ENCODE results near the gene CDH13. TPM values are rescaled to one million over a fixed set of nuclear protein-coding genes. Genes with fewer than 3 reads are reported as not detected.

Gene CDH13
- total and polyA plus RNA-seq, 5 donors = 20.7 to 123 (median 93.6) TPM

GRCh38 chr16:82665025-82665424 lies 38.3 kb downstream of the CDH13 start:
- DNase-seq (no peak), ATAC-seq (no peak)
- no peaks in the 10 kb centered on the region for H3K9me3 ChIP-seq (ENCODE audit: control insufficient read depth, low read length)
- 84% methylated on average over 3 of the region's 3 CpGs for WGBS
- no peak overlapping the region for H3K27ac ChIP-seq (ENCODE audit: low read length)
- no peaks in the 10 kb centered on the region for H3K4me1 ChIP-seq (ENCODE audit: control insufficient read depth, insufficient read depth, low read length)
- no peaks in the 10 kb centered on the region for H3K27me3 ChIP-seq (ENCODE audit: control insufficient read depth, insufficient read depth)
- H3K4me3 ChIP-seq (ENCODE audit: low read length) = no peak overlapping the region
- intact Hi-C loops (cut with DNase I) = no loop called here

GRCh38 chr16:82667437-82667836 lies 40.7 kb downstream of the CDH13 start:
- Histone ChIP-seq H3K27me3 (ENCODE audit: control insufficient read depth, insufficient read depth) (no peaks in the 10 kb centered on the region), H3K9me3 (ENCODE audit: control insufficient read depth, low read length) (no peaks in the 10 kb centered on the region), H3K27ac (ENCODE audit: low read length) (no peak overlapping the region), H3K4me3 (ENCODE audit: low read length) (no peak overlapping the region), H3K4me1 (ENCODE audit: control insufficient read depth, insufficient read depth, low read length) (no peaks in the 10 kb centered on the region)
- no peak for DNase-seq
- peak; percentile 62 to 78 for ATAC-seq
- intact Hi-C loops (cut with DNase I) = no loop called here
- WGBS = 49% methylated on average over 12 of the region's 12 CpGs

- ATAC-seq (peak in 1 of 2 donors; percentile 16), DNase-seq (no peak)
- H3K9me3 ChIP-seq (ENCODE audit: control insufficient read depth, low read length) = no peaks in the 10 kb centered on the region
- no peaks in the 10 kb centered on the region for H3K27me3 ChIP-seq (ENCODE audit: control insufficient read depth, insufficient read depth)
- no peak overlapping the region for H3K27ac ChIP-seq (ENCODE audit: low read length)
- intact Hi-C loops (cut with DNase I) = no loop called here
- WGBS = 82% methylated on average over 3 of the region's 3 CpGs
- no peaks in the 10 kb centered on the region for H3K4me1 ChIP-seq (ENCODE audit: control insufficient read depth, insufficient read depth, low read length)
- H3K4me3 ChIP-seq (ENCODE audit: low read length) = no peak overlapping the region
These were observed 41.3 kb downstream of the CDH13 start for GRCh38 chr16:82668094-82668493.

GRCh38 chr16:82671741-82672140 lies 45.0 kb downstream of the CDH13 start:
- H3K27me3 ChIP-seq (ENCODE audit: control insufficient read depth, insufficient read depth) = no peaks in the 10 kb centered on the region
- H3K9me3 ChIP-seq (ENCODE audit: control insufficient read depth, low read length) = no peaks in the 10 kb centered on the region
- H3K4me3 ChIP-seq (ENCODE audit: low read length) = no peak overlapping the region
- DNase-seq (no peak), ATAC-seq (no peak)
- 93% methylated on average over 3 of the region's 3 CpGs for WGBS
- intact Hi-C loops (cut with DNase I) = no loop called here
- no peaks in the 10 kb centered on the region for H3K4me1 ChIP-seq (ENCODE audit: control insufficient read depth, insufficient read depth, low read length)
- no peak overlapping the region for H3K27ac ChIP-seq (ENCODE audit: low read length)

GRCh38 chr16:82672676-82673075 lies 45.9 kb downstream of the CDH13 start:
- Histone ChIP-seq H3K27me3 (ENCODE audit: control insufficient read depth, insufficient read depth) (no peaks in the 10 kb centered on the region), H3K9me3 (ENCODE audit: control insufficient read depth, low read length) (no peaks in the 10 kb centered on the region), H3K27ac (ENCODE audit: low read length) (no peak overlapping the region), H3K4me1 (ENCODE audit: control insufficient read depth, insufficient read depth, low read length) (no peaks in the 10 kb centered on the region), H3K4me3 (ENCODE audit: low read length) (no peak overlapping the region)
- ATAC-seq (no peak), DNase-seq (no peak)
- intact Hi-C loops (cut with DNase I) = no loop called here
- 98% methylated on average over 3 of the region's 3 CpGs for WGBS

- Histone ChIP-seq H3K9me3 (ENCODE audit: control insufficient read depth, low read length) (no peaks in the 10 kb centered on the region), H3K27me3 (ENCODE audit: control insufficient read depth, insufficient read depth) (no peaks in the 10 kb centered on the region), H3K4me3 (ENCODE audit: low read length) (no peak overlapping the region), H3K27ac (ENCODE audit: low read length) (no peak overlapping the region), H3K4me1 (ENCODE audit: control insufficient read depth, insufficient read depth, low read length) (no peaks in the 10 kb centered on the region)
- intact Hi-C loops (cut with DNase I) = no loop called here
- DNase-seq = no peak
- 74% methylated on average over 3 of the region's 3 CpGs for WGBS
- no peak for ATAC-seq
These were observed 48.5 kb downstream of the CDH13 start for GRCh38 chr16:82675300-82675699.

GRCh38 chr16:82681592-82681991 lies 54.8 kb downstream of the CDH13 start:
- WGBS = 89% methylated on average over 11 of the region's 11 CpGs
- no peaks in the 10 kb centered on the region for H3K27me3 ChIP-seq (ENCODE audit: control insufficient read depth, insufficient read depth)
- H3K27ac ChIP-seq (ENCODE audit: low read length) = no peak overlapping the region
- no peak overlapping the region for H3K4me3 ChIP-seq (ENCODE audit: low read length)
- no peak for ATAC-seq
- no peaks in the 10 kb centered on the region for H3K9me3 ChIP-seq (ENCODE audit: control insufficient read depth, low read length)
- intact Hi-C loops (cut with DNase I) = no loop called here
- H3K4me1 ChIP-seq (ENCODE audit: control insufficient read depth, insufficient read depth, low read length) = peaks cover 7% of the 10 kb centered on the region
- DNase-seq = no peak

- no peak overlapping the region for H3K4me3 ChIP-seq (ENCODE audit: low read length)
- H3K4me1 ChIP-seq (ENCODE audit: control insufficient read depth, insufficient read depth, low read length) = peaks cover 8% of the 10 kb centered on the region
- WGBS = 46% methylated on average over 4 of the region's 4 CpGs
- DNase-seq (no peak), ATAC-seq (peak; percentile 80 to 81)
- intact Hi-C loops (cut with DNase I) = no loop called here
- no peaks in the 10 kb centered on the region for H3K9me3 ChIP-seq (ENCODE audit: control insufficient read depth, low read length)
- H3K27me3 ChIP-seq (ENCODE audit: control insufficient read depth, insufficient read depth) = no peaks in the 10 kb centered on the region
- H3K27ac ChIP-seq (ENCODE audit: low read length) = no peak overlapping the region
These were observed 56.0 kb downstream of the CDH13 start for GRCh38 chr16:82682767-82683166.

GRCh38 chr16:82684256-82684655 lies 57.5 kb downstream of the CDH13 start:
- ATAC-seq = no peak
- intact Hi-C loops (cut with DNase I) = no loop called here
- no peaks in the 10 kb centered on the region for H3K27me3 ChIP-seq (ENCODE audit: control insufficient read depth, insufficient read depth)

GRCh38 chr16:82685526-82685925 lies 58.8 kb downstream of the CDH13 start:
- DNase-seq (no peak), ATAC-seq (no peak)
- H3K9me3 ChIP-seq (ENCODE audit: control insufficient read depth, low read length) = no peaks in the 10 kb centered on the region
- no peaks in the 10 kb centered on the region for H3K27me3 ChIP-seq (ENCODE audit: control insufficient read depth, insufficient read depth)
- 95% methylated on average over 4 of the region's 4 CpGs for WGBS
- intact Hi-C loops (cut with DNase I) = no loop called here
- peaks cover 8% of the 10 kb centered on the region for H3K4me1 ChIP-seq (ENCODE audit: control insufficient read depth, insufficient read depth, low read length)
- H3K27ac ChIP-seq (ENCODE audit: low read length) = no peak overlapping the region
- H3K4me3 ChIP-seq (ENCODE audit: low read length) = no peak overlapping the region

More at GRCh38 chr16:82684256-82684655, 57.5 kb downstream of the CDH13 start:
- Histone ChIP-seq H3K9me3 (ENCODE audit: control insufficient read depth, low read length) (no peaks in the 10 kb centered on the region), H3K27ac (ENCODE audit: low read length) (no peak overlapping the region), H3K4me1 (ENCODE audit: control insufficient read depth, insufficient read depth, low read length) (peaks cover 8% of the 10 kb centered on the region), H3K4me3 (ENCODE audit: low read length) (no peak overlapping the region)
- DNase-seq = no peak
- 91% methylated on average over 2 of the region's 2 CpGs for WGBS

GRCh38 chr16:82694239-82694874 lies 67.6 kb downstream of the CDH13 start:
- H3K4me1 ChIP-seq (ENCODE audit: control insufficient read depth, insufficient read depth, low read length) = peaks cover 9% of the 10 kb centered on the region
- H3K27me3 ChIP-seq (ENCODE audit: control insufficient read depth, insufficient read depth) = no peaks in the 10 kb centered on the region
- no peak overlapping the region for H3K27ac ChIP-seq (ENCODE audit: low read length)
- no peak overlapping the region for H3K4me3 ChIP-seq (ENCODE audit: low read length)
- no peaks in the 10 kb centered on the region for H3K9me3 ChIP-seq (ENCODE audit: control insufficient read depth, low read length)
- ATAC-seq (no peak), DNase-seq (no peak)
- intact Hi-C loops (cut with DNase I) = no loop called here

GRCh38 chr16:82695806-82696205 lies 69.0 kb downstream of the CDH13 start:
- H3K4me1 ChIP-seq (ENCODE audit: control insufficient read depth, insufficient read depth, low read length) = peaks cover 10% of the 10 kb centered on the region
- no peak overlapping the region for H3K4me3 ChIP-seq (ENCODE audit: low read length)
- 31% methylated on average over 1 of the region's 1 CpG for WGBS
- intact Hi-C loops (cut with DNase I) = no loop called here
- no peak for DNase-seq
- no peak for ATAC-seq
- H3K27ac ChIP-seq (ENCODE audit: low read length) = no peak overlapping the region
- no peaks in the 10 kb centered on the region for H3K9me3 ChIP-seq (ENCODE audit: control insufficient read depth, low read length)
- H3K27me3 ChIP-seq (ENCODE audit: control insufficient read depth, insufficient read depth) = no peaks in the 10 kb centered on the region
